CD4-positive, alpha-beta T cell treated with Interleukin-1 beta for 1 hour (primary cell): ENCODE data around the gene MFSD6L.

Experiments used
- DNase-seq, 2 donors: peaks; one replicate each; pipeline ENCODE4 v3.0.0-alpha.2; 2020 to 2022

MFSD6L gene, protein sequence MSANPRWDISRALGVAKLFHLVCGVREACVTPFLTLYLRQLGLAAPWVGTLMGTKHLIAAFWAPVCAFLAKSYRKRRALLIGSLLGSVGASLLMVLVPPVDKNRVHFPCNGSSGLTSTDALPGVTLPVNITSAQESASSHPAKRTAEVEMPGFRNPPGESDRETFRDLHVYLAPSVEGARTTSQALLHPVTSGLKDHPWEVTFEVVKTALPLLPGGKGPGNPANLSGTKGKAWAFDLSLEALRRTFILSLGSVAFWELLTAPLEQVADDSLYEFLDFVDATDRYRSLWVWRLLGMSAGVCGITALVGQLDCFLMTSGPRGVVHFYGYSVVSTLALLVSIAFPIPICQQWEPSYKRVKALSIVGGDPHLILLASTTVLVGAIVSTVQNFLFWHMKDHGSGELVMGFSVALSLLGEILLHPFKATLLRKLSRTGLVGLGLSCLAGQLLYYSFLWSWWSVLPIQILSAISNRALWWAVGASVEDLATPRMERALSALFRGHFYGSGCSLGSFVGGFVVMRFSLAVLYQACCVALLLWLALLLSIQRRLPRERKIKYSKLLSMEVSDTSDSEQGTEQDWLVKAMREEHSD

DNA sequence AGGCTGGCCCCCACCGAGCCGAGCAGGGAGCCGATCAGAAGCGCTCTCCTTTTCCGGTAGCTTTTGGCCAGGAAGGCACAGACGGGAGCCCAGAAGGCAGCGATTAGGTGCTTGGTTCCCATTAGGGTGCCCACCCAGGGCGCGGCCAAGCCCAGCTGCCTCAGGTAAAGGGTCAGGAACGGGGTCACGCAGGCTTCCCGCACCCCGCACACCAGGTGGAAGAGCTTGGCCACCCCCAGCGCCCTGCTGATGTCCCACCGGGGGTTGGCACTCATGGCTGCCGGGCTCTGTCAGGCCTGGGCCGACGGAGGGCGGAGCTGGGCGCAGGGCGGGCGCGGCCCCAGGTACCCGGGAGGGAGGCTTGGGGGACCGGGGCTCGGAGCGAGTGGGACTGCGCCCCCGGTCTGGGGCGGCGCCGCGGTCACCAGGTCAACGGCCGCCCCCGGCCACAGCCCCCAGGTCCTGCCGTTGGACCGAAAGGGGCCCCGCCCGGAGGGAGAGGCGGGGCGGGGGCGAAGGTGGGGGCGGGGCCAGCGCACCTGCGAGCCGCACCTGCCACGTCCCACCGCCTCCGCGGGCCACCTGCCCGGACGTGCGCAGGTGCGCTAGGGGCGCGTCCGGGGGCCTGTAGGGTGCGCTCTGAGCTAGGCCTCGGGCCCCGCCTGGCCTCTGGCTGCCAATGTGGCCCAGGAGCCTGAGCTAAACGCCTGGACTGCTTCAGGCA lies at the start of gene MFSD6L:
Gene MFSD6L, minus strand, starts transcription at position 520 of the 724 bp plus-strand sequence. Its CDS starts 245 bp downstream, at position 275.
- DNase-seq: peak in 1 of 2 donors; percentile 49

DNA sequence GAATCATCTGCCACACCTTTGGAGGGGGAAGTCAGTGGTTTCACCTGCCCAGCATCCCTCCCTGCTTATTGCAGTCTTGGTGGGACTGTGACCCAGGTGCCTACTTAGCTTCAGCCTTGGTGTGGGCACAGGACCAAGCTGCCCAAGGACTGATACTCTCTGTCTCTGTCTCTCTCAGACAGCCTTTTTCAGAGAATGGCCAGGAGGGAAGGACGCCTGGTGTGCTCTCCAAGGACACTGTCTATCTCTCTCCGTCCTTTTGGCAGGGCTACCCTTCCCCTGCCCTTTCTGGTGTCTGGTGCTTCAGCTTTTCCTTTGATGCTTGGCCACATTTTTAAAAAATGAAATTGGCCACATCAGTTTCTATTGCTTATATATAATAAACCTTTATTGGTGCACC lies 48.7 kb upstream of the MFSD6L start:
- DNase-seq: no peak

DNA sequence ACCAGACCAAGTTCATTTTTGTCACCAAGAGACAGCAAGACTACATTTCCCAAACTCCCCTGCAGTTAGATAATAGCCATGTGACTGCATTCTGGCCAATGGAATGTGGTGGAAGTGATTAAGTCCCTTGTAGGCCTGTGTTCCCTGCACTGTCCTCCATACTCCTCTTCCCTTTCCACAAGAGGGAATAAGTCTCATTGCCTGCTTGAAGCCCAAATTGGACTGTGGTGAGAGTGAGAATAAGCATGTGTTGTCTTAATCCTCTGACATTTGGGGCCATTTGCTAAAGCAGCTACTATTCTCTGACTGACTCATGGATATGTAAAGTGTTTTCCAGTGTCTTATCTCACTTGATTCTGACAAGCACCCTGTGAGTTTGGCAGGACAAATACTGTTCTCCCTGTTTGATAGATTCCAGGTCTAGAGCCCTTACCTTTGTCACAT lies 47.6 kb upstream of the MFSD6L start:
- DNase-seq: peak in 1 of 2 donors; percentile 23

DNA sequence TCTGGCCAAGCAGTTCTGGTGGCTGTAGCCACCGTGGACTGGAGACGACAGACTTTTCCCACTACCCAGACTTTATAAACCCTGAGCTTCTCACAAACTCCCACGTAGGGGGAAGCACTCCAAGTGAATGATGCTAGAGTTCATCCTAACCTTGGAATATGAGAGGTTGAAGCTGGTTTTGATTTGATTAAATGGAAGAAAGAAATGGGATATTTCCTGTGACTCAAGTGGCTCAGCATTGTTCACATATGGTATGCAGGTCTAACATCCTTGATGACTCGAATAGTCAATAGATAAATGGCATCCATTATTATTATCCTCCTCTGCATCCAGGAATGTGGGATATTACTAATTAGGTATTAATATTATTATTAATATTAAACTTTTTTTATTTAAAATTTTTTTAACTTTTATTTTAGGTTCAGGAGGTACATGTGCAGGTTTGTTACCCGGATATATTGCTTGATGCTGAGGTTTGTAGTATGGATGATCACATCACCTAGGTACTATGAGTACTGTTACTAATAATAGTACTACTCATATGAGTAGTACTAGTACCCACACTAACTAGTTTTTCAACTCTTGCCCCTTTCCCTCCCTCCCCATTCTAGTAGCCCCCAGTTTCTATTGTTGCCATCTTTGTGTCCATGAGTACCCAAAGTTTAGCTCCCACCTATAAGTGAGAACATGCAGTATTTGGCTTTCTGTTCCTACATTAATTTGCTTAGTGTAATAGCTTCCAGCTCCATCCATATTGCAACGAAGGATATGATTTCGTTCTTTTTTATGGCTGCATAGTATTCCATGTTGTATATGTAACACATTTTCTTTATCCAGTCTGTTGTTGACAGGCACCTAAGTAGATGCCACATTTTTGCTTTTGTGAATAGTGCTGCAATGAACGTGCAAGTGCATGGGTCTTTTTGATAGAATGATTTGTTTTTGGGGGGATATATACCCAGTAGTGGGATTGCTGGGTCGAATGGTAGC lies 45.4 kb upstream of the MFSD6L start:
- DNase-seq: no peak

DNA sequence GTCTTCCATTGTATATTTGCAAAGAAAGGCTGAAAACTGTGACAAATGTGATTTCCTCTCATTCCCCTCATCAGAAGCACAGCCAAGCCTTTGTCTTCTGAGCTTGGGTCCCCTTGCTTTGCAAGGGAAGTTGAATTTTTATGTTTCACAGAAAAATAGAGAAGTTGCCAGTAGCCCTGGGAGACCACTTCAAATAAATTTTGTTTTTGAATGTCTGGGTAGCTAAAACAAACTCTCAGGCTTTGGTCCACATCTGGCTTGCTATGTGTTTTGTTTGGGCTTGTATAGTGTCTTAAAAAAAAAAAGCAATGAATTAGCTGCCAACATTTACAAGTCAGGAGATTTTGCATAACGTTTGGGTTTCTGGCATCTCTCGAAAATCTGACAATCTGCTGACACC lies 44.2 kb upstream of the MFSD6L start:
- no peak for DNase-seq

DNA sequence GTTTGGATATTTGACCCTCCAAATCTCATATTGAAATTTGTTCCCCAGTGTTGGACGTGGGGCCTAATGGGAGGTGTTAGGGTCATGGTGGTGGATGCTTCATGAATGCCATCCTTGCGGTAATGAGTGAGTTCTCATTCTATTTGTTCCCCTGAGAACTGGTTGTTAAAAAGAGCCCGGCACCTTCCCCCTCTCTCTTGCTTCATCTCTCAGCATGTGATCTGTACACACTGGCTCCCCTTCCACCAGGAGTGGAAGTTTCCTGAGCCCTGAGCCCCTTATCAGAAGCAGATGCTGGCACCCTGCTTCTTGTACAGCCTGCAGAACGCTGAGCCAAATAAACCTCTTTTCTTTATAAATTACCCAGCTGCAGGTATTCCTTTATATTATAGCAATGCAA lies 42.7 kb upstream of the MFSD6L start:
- no peak for DNase-seq

DNA sequence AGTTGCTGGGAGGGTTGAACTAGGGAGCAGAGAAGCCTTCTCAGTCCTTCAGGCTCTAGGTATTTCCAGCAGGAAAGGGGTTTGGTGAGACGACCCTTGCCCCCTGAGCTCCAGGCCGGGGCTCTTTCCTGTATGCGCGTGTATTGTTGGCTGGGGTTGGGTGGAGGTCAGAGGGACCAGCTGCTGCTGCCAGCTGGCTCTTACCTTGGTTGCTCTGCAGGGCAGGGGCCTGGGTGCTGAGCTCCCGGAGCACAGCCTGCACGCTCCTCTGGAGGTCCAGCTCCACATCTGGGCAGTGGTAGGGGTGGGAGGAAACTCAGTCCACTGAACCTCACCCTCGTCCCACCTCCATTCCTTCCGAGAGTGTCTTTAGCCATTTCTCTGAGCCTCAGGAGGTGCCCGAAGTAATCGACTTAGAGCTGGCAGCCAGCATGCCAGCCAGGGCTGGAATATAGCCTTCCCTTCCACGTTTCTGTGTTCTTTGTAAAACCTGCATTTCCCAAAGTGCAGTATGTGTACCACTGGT lies 40.3 kb upstream of the MFSD6L start:
- DNase-seq: no peak

DNA sequence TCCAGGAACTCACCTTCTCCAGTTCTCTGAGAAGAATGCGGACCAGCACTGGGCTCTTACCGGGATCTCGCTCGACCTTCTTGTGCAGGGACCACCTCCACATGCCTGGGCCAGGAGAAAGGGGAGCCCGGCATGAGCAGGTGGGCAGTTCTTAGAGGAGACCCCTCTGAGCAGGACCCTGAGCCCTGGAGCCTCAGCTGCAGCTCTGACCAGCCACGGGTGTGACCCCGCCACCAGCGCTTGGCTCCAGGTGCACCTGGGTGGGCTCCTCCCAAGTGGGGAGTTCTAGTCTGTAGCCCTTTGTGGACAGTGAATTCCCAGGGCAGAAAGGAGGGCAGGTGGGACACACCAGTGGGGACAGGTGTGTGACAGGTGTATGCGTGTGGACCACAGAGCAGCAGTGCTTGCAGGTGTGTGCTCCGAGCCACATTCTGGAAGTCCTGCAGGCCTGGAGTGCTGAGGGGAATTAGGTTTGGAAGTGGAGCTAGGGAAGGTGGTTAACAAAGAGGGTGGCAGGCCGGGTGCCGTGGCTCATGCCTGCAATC lies 39.5 kb upstream of the MFSD6L start:
- DNase-seq: no peak

DNA sequence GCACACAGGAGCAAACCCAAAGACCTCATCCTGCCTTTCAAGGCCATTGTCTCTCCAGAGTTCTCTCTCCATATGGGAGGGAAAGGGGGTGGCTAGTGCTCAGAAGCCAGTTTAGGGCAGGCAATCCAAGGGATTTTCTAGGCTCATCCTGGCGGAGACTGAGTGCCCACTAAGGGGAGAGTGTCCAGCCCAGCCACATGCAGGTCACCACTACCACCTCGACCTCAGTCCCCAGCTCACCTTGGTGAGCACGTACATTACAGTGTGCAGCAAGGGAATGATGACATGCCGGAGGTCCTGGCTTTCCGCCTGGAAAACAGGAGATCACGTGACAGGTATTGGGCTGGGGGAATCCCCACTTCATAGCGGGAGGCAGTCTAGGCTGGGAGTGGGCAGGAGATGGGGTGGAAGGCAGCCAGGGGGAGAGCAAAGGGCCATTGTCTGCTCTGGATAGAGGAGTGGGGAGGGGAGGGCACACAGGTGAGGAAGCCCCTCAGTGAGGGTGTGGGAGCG lies 38.5 kb upstream of the MFSD6L start:
- no peak for DNase-seq

DNA sequence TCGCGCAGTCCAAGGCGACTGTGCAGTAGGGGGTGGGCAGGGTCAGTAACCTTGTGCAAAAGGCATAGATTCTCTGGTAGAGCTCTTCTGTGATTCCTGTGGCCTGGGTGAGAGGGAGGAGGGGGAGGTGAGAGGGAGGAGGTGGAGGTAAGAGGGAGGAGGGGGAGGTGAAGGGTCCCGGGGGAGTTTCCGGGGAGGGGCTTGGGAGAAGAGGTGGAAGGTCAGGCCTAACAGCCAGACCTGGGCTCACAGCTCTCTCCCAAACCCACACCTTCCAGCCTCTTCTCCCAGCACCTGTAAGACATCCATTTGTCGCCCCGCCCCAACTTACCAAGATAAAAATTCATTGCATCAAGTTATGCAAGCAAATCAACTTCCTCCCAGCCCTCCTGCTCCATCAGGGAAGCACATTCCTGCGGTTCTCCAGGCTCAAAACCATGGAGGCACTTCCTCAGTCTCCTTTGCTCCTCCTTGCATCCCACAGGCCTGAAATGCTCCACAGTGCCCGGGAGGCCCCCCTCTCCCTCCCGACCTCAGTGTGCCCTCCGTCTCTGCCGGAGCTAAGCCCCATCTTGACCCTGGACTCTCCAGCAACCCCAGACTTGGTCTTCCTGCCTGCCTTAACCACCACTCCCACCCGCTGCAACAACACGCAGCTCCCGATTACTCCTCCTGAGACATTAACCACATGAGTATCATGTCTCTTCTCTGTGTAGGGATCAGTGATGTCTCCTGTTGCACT lies 37.8 kb upstream of the MFSD6L start:
- DNase-seq: no peak

DNA sequence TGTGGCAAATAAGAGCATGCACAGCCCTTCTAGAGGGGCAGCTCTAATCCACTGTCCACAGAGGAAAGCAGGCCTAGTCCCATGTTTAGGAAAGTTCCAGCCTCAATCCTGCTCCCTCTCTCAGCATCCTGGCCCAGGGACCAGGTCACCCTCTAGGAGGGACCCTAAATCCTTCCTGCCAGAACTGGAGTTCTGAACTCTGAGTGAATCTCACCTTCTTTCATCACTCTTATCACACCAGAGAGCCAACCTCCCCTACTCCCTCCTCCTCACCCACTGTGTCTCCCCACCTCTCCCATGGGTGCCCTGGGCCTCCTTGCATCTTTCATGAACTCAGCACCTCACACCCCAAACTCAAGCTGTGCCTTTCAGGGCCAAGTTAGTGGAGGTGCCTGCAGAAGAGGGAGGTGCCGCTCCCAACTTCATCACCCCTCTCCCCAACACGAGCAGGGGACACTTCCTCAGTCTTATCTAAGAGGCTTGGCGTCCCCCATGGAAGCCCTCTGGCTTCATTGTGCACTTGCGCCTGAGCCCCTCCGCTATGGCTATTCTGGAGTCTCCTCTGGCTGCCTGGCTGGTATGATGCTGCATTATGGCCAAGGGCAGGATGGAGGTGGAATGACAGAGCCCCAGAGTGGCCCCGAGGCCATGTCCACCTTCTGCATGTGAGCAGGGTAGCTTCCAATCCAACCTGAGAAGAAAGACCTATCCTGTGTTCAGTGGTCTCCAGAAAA lies 36.6 kb upstream of the MFSD6L start:
- DNase-seq: no peak

DNA sequence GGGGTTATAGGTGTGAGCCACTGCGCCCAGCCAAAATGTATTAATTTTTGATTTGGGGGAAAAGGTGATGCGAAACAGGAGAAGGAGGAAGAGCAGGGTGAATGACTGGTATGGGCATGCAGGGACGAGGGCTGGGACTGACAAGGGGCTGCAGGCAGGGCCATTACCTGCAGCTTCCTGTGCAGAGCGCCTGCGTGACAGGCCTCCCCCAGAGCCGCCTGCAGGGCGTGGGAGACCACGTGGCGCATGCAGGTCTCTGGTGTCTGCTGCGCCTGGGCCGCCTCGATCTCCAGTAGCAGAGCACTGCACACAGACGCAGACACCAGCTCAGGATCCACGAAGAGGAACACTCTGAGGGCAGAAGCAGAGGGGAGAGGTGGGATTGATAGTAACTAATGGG lies 35.9 kb upstream of the MFSD6L start:
- no peak for DNase-seq

DNA sequence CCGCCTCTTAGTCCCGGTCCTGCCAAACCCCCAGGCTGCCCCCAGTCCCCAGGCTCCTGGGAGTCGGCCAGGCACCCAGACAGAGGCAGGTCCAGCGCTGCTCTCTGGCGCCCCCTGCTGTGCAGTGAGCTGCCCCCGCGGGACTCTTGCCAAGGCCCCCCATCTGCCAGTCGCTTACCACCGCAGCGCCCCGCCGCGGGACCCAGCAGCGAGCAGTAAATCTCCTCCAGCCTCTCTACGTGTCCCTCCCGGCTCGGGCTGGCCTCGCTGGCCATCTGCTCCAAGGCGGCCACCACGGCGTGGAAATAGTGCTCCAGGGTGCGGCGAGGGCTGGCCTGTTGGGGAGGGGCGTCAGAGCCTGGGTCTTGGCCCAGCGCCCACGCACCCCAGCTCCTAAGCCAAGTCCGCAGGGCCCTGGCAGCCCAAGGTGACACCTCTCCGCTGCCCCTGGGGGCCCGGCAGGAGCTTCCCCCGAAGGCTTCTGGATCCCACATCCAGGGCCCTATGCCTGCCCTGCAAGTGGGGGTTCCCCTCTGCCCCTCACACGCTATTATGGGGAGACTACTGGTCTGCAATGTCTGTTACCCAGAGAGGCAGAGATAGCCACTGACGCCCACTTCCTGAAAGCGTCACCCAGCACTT lies 33.7 kb upstream of the MFSD6L start:
- peak in 1 of 2 donors; percentile 29 for DNase-seq

DNA sequence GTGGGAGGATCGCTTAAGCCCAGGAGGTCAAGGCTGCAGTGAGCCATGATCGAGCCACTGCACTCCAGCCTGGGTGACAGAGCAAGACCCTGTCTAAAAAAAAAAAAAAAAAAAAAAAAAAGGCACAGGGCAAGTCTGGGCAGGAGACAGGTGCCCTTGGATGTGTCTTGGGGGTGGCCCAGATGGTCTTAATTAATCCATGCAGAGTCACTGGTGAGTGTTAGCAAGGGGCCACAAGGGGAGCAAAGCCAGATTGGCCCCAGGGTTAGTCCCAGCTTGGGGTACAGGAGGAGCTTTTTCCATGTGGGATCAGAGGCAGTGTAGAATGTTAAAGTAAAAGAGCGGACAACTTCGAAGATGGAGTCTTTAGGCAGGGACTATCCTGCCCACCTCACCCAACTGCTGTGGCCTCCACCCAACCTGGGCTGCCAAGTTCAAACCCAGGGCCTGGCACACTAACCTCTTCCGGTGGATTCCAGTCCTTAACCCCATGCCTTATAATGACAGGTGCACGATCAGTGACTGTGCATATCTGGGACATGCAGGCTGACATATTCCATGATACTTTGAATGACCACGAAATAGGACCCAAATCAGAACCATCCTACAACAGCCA lies 32.2 kb upstream of the MFSD6L start:
- DNase-seq: no peak

DNA sequence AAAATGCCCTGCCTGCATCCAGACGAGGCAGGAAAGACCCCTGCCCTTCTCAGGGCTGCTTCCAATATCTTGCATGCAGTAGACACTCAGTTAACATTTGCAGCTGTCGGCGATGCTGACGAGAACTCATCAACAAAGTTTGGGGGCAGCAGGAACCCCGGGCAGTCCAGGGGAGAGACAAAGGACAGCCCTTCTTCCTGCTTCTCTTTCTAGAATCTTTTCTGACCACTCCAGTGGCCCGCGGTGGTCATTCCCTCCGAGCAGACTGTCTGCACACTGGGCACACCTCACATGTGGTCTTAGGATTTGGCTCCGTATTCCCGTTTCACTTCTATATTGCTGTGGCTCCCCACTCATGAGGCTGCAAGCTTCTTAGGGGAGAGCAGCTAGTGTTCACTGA lies 31.0 kb upstream of the MFSD6L start:
- no peak for DNase-seq

DNA sequence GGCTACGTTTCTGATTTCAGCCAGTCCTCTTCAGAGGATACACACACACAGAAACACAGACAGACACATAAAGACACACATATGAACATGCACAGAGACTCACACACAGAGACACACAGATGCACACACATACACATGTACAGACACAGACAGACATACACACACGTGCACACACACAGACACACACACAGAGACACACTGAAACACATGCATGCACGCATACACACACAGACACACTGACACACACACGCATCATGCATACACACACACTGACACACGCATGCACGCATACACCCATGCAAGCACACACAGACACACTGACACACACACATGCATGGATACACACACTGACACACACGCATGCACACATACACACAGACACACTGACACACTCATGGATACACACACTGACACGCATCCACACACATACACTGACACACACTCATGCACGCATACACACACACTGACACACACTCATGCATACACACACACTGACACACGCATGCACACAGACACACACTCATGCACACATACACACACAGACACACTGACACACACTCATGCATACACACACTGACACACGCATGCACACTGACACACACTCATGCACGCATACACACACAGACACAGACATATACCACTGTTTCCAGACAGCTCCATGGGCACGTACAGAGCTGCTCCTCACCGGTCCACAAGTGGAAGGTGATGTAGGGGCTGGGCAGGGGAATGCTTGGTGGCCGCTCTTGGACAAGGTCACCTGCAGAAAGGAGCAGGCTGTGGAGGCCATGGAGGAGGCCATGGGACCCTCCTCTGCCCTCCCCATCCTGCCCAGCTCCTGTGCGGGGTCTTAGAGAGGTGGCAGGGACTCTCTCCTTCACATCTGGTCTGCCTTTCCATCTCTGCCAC lies 30.1 kb upstream of the MFSD6L start:
- DNase-seq: no peak

DNA sequence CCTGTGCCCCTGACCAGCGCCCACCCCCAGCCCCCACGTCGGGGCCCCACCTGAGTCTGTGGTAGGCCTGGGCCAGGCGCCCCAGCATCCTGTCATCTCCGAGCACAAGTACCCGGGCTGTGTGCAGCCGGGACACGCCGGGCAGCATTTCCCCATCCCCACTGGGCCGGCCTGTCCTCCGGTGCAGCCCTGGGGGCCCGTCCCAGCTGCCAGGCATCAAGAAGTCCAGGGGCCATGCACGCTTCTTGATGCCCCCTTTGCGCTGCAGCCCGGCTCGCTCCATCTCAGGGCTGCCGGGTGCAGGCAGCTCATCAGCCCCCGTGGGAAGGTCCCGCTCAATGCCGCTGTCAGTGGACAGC lies 29.3 kb upstream of the MFSD6L start:
- no peak for DNase-seq

DNA sequence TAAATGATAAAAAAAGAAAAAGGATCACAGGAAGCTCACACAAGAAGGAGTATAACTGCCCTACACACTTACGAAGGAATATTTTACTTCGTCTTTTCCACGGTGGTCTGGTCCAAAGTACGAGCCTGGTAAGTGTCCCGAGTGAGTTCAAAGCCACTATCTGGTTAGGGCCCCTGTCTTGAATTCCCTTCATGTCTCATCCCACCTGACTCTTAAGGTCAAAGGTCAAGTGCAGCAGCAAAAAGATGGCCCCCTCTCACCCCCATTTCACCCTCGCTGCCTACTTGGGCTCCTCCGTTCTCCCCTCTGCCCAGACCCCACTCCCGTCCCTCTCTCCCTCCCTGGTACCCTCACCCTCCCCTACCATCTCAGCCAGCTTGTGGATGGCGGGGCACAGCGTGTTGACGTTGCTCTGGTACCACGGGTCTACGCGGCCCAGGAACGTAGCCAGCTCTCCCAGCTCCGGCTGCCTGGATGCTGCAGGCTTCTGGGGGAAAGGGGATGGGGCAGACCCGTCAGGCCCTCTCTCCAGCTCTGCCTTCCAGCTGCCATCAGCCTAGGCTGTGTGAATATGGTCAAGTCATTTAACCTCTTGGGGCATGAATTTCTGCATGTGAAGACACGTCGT lies 27.8 kb upstream of the MFSD6L start:
- no peak for DNase-seq
